GM12864 (cell line): ENCODE results near the gene MALRD1.

Experiments
- DNase-seq: peaks from one replicate; pipeline ENCODE4 v3.0.0-alpha.2; 2011; ENCODE audit warnings: low read depth
- H3K4me3 ChIP-seq: 2 replicates; pipeline ENCODE4 v1.5.1; 2011; ENCODE audit warnings: mild to moderate bottlenecking, low read depth, low read length, control low read depth
- CTCF ChIP-seq: IDR thresholded peaks from 2 replicates; pipeline ENCODE4 v1.5.1; 2011; ENCODE audit warnings: low read depth, mild to moderate bottlenecking, moderate library complexity, low read length, control low read depth, inconsistent platforms; ENCODE audit errors: missing control alignments

The MALRD1 gene

GRCh38 chr10:19245889-19246752 lies 197.5 kb downstream of the MALRD1 start:
- H3K4me3 ChIP-seq, result no peak overlapping the region
- DNase-seq, result no peak
- TF ChIP-seq CTCF, result no peak

GRCh38 chr10:19247843-19248242 lies 199.2 kb downstream of the MALRD1 start:
- no peak for DNase-seq
- no peak for TF ChIP-seq CTCF
- no peak overlapping the region for H3K4me3 ChIP-seq

GRCh38 chr10:19250546-19250945 lies 201.9 kb downstream of the MALRD1 start:
- no peak overlapping the region for H3K4me3 ChIP-seq
- DNase-seq, result no peak
- TF ChIP-seq CTCF, result no peak

- no peak for DNase-seq
- H3K4me3 ChIP-seq, result no peak overlapping the region
- no peak for TF ChIP-seq CTCF
Observed at GRCh38 chr10:19252531-19252930, 203.9 kb downstream of the MALRD1 start.

- no peak overlapping the region for H3K4me3 ChIP-seq
- TF ChIP-seq CTCF, result no peak
- DNase-seq, result no peak
Observed at GRCh38 chr10:19256331-19256730, 207.7 kb downstream of the MALRD1 start.

GRCh38 chr10:19263262-19263661 lies 214.7 kb downstream of the MALRD1 start:
- TF ChIP-seq CTCF, result no peak
- no peak for DNase-seq
- no peak overlapping the region for H3K4me3 ChIP-seq

- TF ChIP-seq CTCF, result no peak
- DNase-seq, result no peak
- H3K4me3 ChIP-seq, result no peak overlapping the region
Observed at GRCh38 chr10:19283285-19283684, 234.7 kb downstream of the MALRD1 start.
